ENCODE measurements around the gene CD2BP2. TPM values are rescaled to one million over a fixed set of nuclear protein-coding genes. Genes with fewer than 3 reads are reported as not detected.
"Not testable (repeated sequence)": the region's sequence is repeated elsewhere in the genome, so short reads cannot be mapped to it uniquely, and the experiment has no call there.

CD2BP2 gene
- total and polyA plus RNA-seq, 8 donors: 24.8 to 36.5 (median 30.7) TPM

DNA sequence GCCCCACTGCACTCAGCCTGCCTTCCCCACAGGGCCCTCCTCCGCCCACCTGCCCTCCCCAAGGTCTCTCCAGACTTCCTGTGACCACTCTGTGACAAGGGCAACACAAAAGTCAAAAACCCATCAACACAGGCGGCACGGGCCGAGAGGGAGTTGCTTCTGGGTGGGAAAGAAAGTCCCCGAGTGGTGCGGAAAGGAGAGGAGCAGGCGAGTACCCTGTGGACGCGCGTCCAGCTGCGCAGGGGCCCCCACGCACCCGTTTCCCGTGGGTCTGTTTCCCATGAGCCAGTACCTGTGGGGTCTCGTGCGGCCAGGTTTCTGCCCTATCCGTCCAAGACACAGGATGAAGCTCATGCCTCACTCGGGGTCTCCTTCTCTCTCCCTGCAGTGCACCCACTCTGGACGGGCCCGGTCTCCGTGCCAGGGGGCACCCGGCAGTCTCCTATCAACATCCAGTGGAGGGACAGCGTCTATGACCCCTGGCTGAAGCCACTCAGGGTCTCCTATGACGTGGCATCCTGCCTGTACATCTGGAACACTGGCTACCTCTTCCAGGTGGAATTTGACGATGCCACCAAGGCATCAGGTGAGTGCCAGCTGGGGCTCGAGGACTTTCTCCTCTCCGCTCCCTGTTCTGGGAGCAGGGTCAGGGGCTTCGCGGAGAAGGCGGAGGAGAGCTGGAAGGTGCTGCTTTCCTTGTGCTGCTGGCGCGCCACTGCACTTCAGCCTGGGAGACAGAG lies 12.2 kb downstream of the CD2BP2 start:
- Histone ChIP-seq H3K9me3 (no peaks in the 10 kb centered on the region), H3K27ac (no peak overlapping the region), H3K27me3 (no peaks in the 10 kb centered on the region), H3K36me3 (no peaks in the 10 kb centered on the region), H3K4me3 (no peak overlapping the region), H3K4me1 (no peaks in the 10 kb centered on the region)
- intact Hi-C loops (cut with DNase I): no loop called here
- 85 to 91% methylated on average over 32 of the region's 32 CpGs for WGBS, 2 donors
- no peak for FAIRE-seq
- DNase-seq: no peak
- TF ChIP-seq, protein P1, sequence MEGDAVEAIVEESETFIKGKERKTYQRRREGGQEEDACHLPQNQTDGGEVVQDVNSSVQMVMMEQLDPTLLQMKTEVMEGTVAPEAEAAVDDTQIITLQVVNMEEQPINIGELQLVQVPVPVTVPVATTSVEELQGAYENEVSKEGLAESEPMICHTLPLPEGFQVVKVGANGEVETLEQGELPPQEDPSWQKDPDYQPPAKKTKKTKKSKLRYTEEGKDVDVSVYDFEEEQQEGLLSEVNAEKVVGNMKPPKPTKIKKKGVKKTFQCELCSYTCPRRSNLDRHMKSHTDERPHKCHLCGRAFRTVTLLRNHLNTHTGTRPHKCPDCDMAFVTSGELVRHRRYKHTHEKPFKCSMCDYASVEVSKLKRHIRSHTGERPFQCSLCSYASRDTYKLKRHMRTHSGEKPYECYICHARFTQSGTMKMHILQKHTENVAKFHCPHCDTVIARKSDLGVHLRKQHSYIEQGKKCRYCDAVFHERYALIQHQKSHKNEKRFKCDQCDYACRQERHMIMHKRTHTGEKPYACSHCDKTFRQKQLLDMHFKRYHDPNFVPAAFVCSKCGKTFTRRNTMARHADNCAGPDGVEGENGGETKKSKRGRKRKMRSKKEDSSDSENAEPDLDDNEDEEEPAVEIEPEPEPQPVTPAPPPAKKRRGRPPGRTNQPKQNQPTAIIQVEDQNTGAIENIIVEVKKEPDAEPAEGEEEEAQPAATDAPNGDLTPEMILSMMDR (IDR thresholded peaks at IDR 0.05): no peak
- ATAC-seq: no peak

DNA sequence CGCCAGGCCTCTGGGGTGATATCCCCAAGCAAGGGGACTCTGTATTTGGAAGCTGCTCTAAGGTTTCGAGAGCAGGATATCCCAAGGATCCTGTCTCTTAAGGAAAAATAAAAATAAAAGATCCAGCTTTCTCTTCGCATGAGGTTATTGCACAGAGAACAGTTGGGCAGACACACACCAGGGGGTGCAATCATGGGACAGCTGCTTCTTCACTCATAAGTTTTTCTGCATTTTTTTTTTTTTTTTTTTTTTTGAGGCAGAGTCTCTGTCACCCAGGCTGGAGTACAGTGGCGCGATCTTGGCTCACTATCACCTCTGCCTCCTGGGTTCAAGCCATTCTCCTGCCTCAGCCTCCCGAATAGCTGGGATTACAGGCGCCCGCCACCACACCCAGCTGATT lies 13.1 kb downstream of the CD2BP2 start:
- H3K27me3 ChIP-seq; H3K4me3 ChIP-seq; intact Hi-C loops (cut with DNase I); ATAC-seq; H3K4me1 ChIP-seq; DNase-seq; H3K9me3 ChIP-seq; FAIRE-seq; H3K27ac ChIP-seq; H3K36me3 ChIP-seq: not testable (repeated sequence)
- WGBS, 2 donors: 87 to 97% methylated on average over 7 to 8 of the region's 8 CpGs

DNA sequence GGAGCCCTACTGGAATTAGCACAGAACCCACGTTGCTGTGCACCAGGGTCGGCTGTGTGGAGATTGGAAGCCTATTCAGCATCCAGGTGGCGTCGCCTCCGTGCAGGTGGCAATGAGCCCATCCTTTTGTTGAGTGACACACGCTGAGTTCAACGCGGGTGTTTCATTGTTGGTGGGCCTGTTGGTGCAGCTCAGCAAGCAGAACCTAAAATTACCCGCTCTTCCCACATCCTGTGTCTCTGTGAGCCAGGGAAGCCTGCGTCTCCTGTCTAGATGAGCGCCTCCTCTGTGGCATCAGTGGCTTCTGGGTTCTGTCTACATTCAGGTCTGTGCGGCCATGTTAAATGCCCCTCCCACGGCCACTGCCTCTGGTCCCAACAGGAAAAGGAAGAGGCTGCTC lies 14.5 kb downstream of the CD2BP2 start:
- DNase-seq (no peak), FAIRE-seq (no peak), ATAC-seq (no peak)
- Histone ChIP-seq H3K4me3 (no peak overlapping the region), H3K27me3 (no peaks in the 10 kb centered on the region), H3K9me3 (no peaks in the 10 kb centered on the region), H3K4me1 (peaks cover 0 to 4% (median 0%) of the 10 kb centered on the region in 3 donors), H3K36me3 (no peaks in the 10 kb centered on the region), H3K27ac (no peak overlapping the region)
- 85 to 87% methylated on average over 13 of the region's 13 CpGs for WGBS, 2 donors
- intact Hi-C loops (cut with DNase I): no loop called here
- TF ChIP-seq, protein P1 (IDR thresholded peaks at IDR 0.05): no peak

DNA sequence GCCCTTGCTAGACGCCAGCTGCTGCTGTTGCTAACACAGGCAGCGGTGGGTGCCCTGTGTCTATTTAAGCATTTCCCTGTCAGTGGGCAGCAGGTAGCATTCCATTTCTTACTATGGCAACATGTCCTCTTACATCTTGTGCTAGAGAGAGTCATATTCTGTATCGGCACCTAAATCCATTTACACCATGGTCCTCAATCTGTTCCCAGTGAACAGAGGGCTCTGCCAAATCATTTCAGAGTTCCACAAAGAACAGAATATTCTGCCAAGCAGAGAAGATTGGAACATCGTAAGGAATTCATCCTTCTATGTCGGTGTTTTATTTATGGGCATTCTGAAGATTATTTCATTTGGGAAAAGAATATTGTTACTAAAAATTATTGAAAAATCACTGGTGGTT lies 16.4 kb downstream of the CD2BP2 start:
- intact Hi-C loops (cut with DNase I); H3K4me1 ChIP-seq; H3K9me3 ChIP-seq; H3K36me3 ChIP-seq; FAIRE-seq; H3K4me3 ChIP-seq; ATAC-seq; H3K27ac ChIP-seq; H3K27me3 ChIP-seq; DNase-seq: not testable (repeated sequence)
- 82 to 86% methylated on average over 4 of the region's 5 CpGs for WGBS, 2 donors

GRCh38 chr16:30337964-30338357 lies 17.1 kb downstream of the CD2BP2 start:
- H3K4me1 ChIP-seq; ATAC-seq; intact Hi-C loops (cut with DNase I); H3K9me3 ChIP-seq; FAIRE-seq; H3K27ac ChIP-seq; H3K4me3 ChIP-seq; H3K36me3 ChIP-seq; DNase-seq; H3K27me3 ChIP-seq: not testable (repeated sequence)
- 90 to 91% methylated on average over 10 of the region's 10 CpGs for WGBS, 2 donors

DNA sequence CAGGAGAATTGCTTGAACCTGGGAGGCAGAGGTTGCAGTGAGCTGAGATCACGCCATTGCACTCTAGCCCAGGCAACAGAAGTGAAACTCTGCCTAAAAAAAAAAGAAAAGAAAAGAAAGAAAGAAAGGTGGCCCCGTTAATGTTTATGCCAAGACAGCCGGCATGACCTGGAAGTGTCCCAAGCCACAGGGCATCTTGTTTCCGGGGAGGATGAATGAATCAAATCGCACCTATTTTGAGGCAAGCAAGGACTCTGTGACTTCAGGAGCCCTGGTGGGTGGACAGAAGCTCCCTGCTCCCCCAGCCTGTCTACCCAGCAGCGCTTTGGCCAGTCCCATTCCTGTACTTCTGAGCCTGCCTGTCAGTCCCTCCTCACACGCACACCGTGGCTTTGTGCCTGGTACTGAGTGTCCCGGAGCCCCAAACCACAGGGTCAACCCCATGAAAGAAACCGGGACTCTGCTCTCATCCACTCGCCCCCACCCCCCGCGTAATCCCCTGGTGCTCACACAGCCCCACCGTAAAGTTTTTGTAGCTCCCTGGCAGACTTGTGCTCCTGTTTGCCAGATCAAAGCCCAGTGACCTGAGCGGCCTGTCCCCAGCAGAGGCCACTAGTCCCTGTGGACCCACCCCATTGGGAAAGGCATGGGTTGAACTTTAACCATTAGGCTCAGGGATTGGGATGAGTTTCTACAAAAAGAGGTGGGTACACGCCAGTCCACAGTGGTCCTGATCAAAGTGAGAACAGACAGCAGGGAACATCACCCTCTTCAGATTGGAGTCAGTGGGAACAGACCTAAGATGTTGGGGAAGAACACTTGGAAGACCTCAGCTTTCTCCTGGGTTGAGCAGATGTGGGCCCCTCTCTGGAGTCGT lies 19.3 kb downstream of the CD2BP2 start:
- TF ChIP-seq, protein P1 (IDR thresholded peaks at IDR 0.05): no peak
- H3K36me3 ChIP-seq: no peaks in the 10 kb centered on the region
- intact Hi-C loops (cut with DNase I): no loop called here
- peak in 3 of 6 donors; percentile 22 to 55 (median 39) for DNase-seq
- ATAC-seq: peak; percentile 1 to 14 (median 9)
- H3K27ac ChIP-seq: peak overlapping the region in 3 of 4 donors; percentile 88 to 91 (median 91)
- H3K4me3 ChIP-seq: peak overlapping the region; percentile 8 to 67 (median 56)
- FAIRE-seq: no peak
- no peaks in the 10 kb centered on the region for H3K9me3 ChIP-seq
- 37 to 38% methylated on average over 17 of the region's 17 CpGs for WGBS, 2 donors
- H3K4me1 ChIP-seq: peaks cover 0 to 5% (median 0%) of the 10 kb centered on the region in 3 donors
- H3K27me3 ChIP-seq: no peaks in the 10 kb centered on the region

DNA sequence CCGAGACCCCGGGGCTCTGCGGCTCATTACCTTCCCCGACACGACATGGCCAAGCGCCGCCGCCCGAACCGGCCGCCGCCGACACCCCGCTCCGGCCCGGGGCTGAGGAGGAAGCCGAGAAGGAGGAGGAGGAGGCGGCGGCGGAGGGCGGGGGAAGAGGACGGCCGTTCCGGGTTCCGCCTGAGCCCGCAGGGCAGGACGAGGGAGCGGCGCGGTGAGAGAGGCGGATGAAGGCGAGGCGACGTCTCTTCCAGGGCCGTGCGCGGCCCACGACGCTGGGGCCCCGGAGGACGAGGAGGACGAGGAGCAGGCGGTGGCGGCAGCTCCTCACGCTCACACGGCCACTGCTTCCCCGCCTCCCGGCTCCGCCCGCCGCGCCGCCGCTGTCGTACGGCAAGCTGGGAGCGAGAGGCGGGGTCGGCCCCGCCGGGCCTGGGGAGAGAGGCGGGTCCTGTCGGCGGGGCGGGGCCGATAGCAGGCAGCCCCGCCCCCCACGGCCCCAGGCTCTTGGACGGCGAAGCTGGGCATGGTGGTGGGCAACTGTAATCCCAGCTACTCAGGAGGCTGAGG lies 20.0 kb downstream of the CD2BP2 start:
- peak overlapping the region; percentile 48 to 67 (median 56) for H3K4me3 ChIP-seq
- H3K9me3 ChIP-seq; H3K4me1 ChIP-seq; FAIRE-seq; intact Hi-C loops (cut with DNase I); H3K27me3 ChIP-seq; H3K36me3 ChIP-seq: not testable (repeated sequence)
- ATAC-seq (peak; percentile 89 to 97 (median 93)), DNase-seq (peak; percentile 80 to 94 (median 88))
- WGBS, 2 donors: 0% methylated on average over 41 to 70 of the region's 70 CpGs
- H3K27ac ChIP-seq: peak overlapping the region; percentile 86 to 91 (median 90)

GRCh38 chr16:30334473-30334989 lies 20.6 kb downstream of the CD2BP2 start:
- H3K36me3 ChIP-seq; H3K9me3 ChIP-seq; H3K4me1 ChIP-seq; intact Hi-C loops (cut with DNase I); FAIRE-seq; H3K27me3 ChIP-seq: not testable (repeated sequence)
- DNase-seq: peak; percentile 82 to 95 (median 88)
- 0% methylated on average over 4 to 25 of the region's 33 CpGs for WGBS, 2 donors
- peak overlapping the region; percentile 86 to 91 (median 90) for H3K27ac ChIP-seq
- peak overlapping the region; percentile 48 to 67 (median 56) for H3K4me3 ChIP-seq
- ATAC-seq: peak; percentile 94 to 97 (median 94)
